Measurements from ENCODE around the gene NEO1. TPM values are rescaled to one million over a fixed set of nuclear protein-coding genes. Genes with fewer than 3 reads are reported as not detected.

Gene NEO1
- total and polyA plus RNA-seq, 9 of the 15 experiments (the other 6 are each of a cell fraction or from before 2014, with no cell fraction given) = 0.08 to 1.7 (median 0.48) TPM

DNA sequence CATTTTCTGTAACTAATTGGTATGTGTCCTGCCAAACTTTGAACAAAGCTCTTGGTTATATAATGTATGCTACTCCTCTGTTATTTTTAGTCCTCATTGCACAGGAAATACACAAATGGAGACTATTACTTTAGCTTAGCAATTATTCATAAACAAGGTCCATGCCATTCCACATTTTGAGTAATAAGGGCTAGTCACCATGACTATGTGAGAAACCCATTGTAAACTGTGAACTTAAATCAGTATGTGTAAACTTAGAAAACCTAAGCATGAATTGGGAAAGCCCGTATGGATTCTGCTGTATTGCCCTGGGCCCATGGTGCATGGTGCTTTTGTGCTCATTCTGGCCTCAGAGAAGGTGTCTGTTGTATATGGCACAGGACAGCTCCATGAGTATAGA, 216.2 kb downstream of the NEO1 start:
- in situ Hi-C loops (cut with MboI) = loop anchor here (10.0 to 25.0 kb wide), 2 partner anchors 674 to 956 kb away; partner anchors contain the start of gene CELF6
- Histone ChIP-seq H3K9me3 (replicated peaks; ENCODE audit: control insufficient read depth, insufficient read depth, low read depth, low read length) (no peaks in the 10 kb centered on the region), H3K4me1 (replicated peaks in 1 of 2; ENCODE audit: control insufficient read depth in 2 of 2, insufficient read depth in 2 of 2, low read length in 2 of 2) (no peaks in the 10 kb centered on the region), H3K27me3 (ENCODE audit: control insufficient read depth in 2 of 2, insufficient read depth in 2 of 2, low read length in 2 of 2) (peaks cover 0 to 3% of the 10 kb centered on the region in 2 experiments; a peak in 1 of 5 replicates), H3K4me3 (no peak overlapping the region), H4K20me1 (replicated peaks; ENCODE audit: control insufficient read depth, insufficient read depth, low read length) (no peaks in the 10 kb centered on the region), H3K79me2 (ENCODE audit: control insufficient read depth, insufficient read depth, low read length) (no peaks in the 10 kb centered on the region), H2AFZ (ENCODE audit: low read depth, low read length) (no peak overlapping the region), H3K9ac (ENCODE audit: insufficient read depth in 1 of 2, low read depth in 2 of 2, low read length in 2 of 2) (no peak overlapping the region), H3K9me1 (ENCODE audit: control insufficient read depth, insufficient read depth, low read length) (no peaks in the 10 kb centered on the region), H3K36me3 (ENCODE audit: control insufficient read depth, insufficient read depth, low read length) (no peaks in the 10 kb centered on the region), H3K4me2 (ENCODE audit: insufficient read depth, low read length) (no peak overlapping the region), H3K27ac (ENCODE audit: extremely low read depth, low read depth, low read length) (no peak overlapping the region)
- intact Hi-C loops (cut with micrococcal nuclease) = no loop called here
- no peak for DNase-seq (ENCODE audit: extremely low read depth in 1 of 4, low spot score in 3 of 4)
- WGBS (ENCODE audit: insufficient coverage, low coverage, missing lambda C conversion rate) = 0% methylated on average over 1 of the region's 1 CpG
- ChIA-PET CTCF (ENCODE audit: low intra/inter-chr PET ratio) (no interaction called here), POLR2A (interaction anchor here (0.8 kb wide), 1 partner anchor 266 kb away, joined by 3 read pairs; no protein-coding TSS in a partner anchor)
- FAIRE-seq = no peak
- no TSS peak for BruUV-seq (replicated peaks)
- ATAC-seq = no peak
- TF ChIP-seq CCAR2 (IDR thresholded peaks at IDR 0.05; ENCODE audit: low read depth, low read length) (no peak), CBX2 (IDR thresholded peaks at IDR 0.05; ENCODE audit: insufficient read depth, low read length, poor library complexity, severe bottlenecking) (no peak), CAMTA2 (CRISPR knock-in tag; conservative IDR thresholded peaks at IDR 0.05) (no peak), RBFOX2 (IDR thresholded peaks at IDR 0.05; ENCODE audit: low read depth, low read length) (no peak), GTF2B (IDR thresholded peaks at IDR 0.05; ENCODE audit: extremely low read depth, insufficient read length) (no peak), HEY1 (CRISPR knock-in tag; IDR thresholded peaks at IDR 0.05; ENCODE audit: borderline replicate concordance) (no peak), RFX5 (IDR thresholded peaks at IDR 0.05; ENCODE audit: low read depth, low read length) (no peak), HSF4 (CRISPR knock-in tag; IDR thresholded peaks at IDR 0.05; ENCODE audit: borderline replicate concordance) (no peak), ZNF780A (CRISPR knock-in tag; IDR thresholded peaks at IDR 0.05) (no peak), SMAD3 (CRISPR knock-in tag; conservative IDR thresholded peaks at IDR 0.05) (no peak), BACH1 (tag; IDR thresholded peaks at IDR 0.05) (no peak)
- TF ChIP-seq, protein P1, sequence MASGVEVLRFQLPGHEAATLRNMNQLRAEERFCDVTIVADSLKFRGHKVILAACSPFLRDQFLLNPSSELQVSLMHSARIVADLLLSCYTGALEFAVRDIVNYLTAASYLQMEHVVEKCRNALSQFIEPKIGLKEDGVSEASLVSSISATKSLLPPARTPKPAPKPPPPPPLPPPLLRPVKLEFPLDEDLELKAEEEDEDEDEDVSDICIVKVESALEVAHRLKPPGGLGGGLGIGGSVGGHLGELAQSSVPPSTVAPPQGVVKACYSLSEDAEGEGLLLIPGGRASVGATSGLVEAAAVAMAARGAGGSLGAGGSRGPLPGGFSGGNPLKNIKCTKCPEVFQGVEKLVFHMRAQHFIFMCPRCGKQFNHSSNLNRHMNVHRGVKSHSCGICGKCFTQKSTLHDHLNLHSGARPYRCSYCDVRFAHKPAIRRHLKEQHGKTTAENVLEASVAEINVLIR (CRISPR knock-in tag; IDR thresholded peaks at IDR 0.05) = no peak
- TF ChIP-seq, protein P2, sequence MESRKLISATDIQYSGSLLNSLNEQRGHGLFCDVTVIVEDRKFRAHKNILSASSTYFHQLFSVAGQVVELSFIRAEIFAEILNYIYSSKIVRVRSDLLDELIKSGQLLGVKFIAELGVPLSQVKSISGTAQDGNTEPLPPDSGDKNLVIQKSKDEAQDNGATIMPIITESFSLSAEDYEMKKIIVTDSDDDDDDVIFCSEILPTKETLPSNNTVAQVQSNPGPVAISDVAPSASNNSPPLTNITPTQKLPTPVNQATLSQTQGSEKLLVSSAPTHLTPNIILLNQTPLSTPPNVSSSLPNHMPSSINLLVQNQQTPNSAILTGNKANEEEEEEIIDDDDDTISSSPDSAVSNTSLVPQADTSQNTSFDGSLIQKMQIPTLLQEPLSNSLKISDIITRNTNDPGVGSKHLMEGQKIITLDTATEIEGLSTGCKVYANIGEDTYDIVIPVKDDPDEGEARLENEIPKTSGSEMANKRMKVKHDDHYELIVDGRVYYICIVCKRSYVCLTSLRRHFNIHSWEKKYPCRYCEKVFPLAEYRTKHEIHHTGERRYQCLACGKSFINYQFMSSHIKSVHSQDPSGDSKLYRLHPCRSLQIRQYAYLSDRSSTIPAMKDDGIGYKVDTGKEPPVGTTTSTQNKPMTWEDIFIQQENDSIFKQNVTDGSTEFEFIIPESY (CRISPR knock-in tag; IDR thresholded peaks at IDR 0.05) = no peak
- TF ChIP-seq, protein P3, sequence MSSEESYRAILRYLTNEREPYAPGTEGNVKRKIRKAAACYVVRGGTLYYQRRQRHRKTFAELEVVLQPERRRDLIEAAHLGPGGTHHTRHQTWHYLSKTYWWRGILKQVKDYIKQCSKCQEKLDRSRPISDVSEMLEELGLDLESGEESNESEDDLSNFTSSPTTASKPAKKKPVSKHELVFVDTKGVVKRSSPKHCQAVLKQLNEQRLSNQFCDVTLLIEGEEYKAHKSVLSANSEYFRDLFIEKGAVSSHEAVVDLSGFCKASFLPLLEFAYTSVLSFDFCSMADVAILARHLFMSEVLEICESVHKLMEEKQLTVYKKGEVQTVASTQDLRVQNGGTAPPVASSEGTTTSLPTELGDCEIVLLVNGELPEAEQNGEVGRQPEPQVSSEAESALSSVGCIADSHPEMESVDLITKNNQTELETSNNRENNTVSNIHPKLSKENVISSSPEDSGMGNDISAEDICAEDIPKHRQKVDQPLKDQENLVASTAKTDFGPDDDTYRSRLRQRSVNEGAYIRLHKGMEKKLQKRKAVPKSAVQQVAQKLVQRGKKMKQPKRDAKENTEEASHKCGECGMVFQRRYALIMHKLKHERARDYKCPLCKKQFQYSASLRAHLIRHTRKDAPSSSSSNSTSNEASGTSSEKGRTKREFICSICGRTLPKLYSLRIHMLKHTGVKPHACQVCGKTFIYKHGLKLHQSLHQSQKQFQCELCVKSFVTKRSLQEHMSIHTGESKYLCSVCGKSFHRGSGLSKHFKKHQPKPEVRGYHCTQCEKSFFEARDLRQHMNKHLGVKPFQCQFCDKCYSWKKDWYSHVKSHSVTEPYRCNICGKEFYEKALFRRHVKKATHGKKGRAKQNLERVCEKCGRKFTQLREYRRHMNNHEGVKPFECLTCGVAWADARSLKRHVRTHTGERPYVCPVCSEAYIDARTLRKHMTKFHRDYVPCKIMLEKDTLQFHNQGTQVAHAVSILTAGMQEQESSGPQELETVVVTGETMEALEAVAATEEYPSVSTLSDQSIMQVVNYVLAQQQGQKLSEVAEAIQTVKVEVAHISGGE (CRISPR knock-in tag; IDR thresholded peaks at IDR 0.05) = no peak
